HepG2 (cell line): ENCODE data around the gene STK32C. TPM values are rescaled to one million over a fixed set of nuclear protein-coding genes. Genes with fewer than 3 reads are reported as not detected.

Experiments
- CENPT ChIP-seq: sonication (generic); formaldehyde crosslinking; IDR thresholded peaks from 2 replicates; pipeline ENCODE4 v1.8.0; 2022; ENCODE audit warnings: low read depth, mild to moderate bottlenecking, moderate library complexity, missing genetic modification reagents
- E2F1 ChIP-seq: sonication (generic); formaldehyde crosslinking; IDR thresholded peaks from 2 replicates; pipeline ENCODE4 v1.5.0; 2020; ENCODE audit warnings: missing genetic modification reagents
- HMGXB4 ChIP-seq, 2 experiments: sonication (generic) in 1 of 2; formaldehyde crosslinking in 1 of 2; IDR thresholded peaks; 2 replicates each; pipeline versions ENCODE4 v1.4.0 to v1.6.1; 2018 to 2020; ENCODE audit warnings: missing genetic modification reagents in 2 of 2, borderline replicate concordance in 1 of 2, low read depth in 1 of 2, mild to moderate bottlenecking in 1 of 2, missing biosample characterization in 1 of 2
- IRF2 ChIP-seq: IDR thresholded peaks from 2 replicates; pipeline ENCODE4 v1.6.1; 2018; ENCODE audit warnings: missing genetic modification reagents, missing compliant biosample characterization
- JUN ChIP-seq: sonication (generic); formaldehyde crosslinking; IDR thresholded peaks from 2 replicates; pipeline ENCODE4 v1.4.0; 2020; ENCODE audit warnings: mild to moderate bottlenecking, missing genetic modification reagents
- KAT8 ChIP-seq: IDR thresholded peaks from 2 replicates; pipeline ENCODE4 v1.6.1; 2016; ENCODE audit warnings: missing genetic modification reagents, missing compliant biosample characterization
- KLF13 ChIP-seq: sonication (generic); formaldehyde crosslinking; IDR thresholded peaks from 2 replicates; pipeline ENCODE4 v1.4.0; 2020; ENCODE audit warnings: mild to moderate bottlenecking, missing genetic modification reagents
- MAFG ChIP-seq: sonication (generic); formaldehyde crosslinking; IDR thresholded peaks from 2 replicates; pipeline ENCODE4 v1.5.1; 2020; ENCODE audit warnings: mild to moderate bottlenecking, missing genetic modification reagents
- MLXIP ChIP-seq: sonication (generic); formaldehyde crosslinking; IDR thresholded peaks from 2 replicates; pipeline ENCODE4 v1.9.0; 2021; ENCODE audit warnings: missing genetic modification reagents, borderline replicate concordance
- PHF21A ChIP-seq: sonication (generic); formaldehyde crosslinking; IDR thresholded peaks from 2 replicates; pipeline ENCODE4 v1.5.0; 2020; ENCODE audit warnings: mild to moderate bottlenecking, missing genetic modification reagents
- PLSCR1 ChIP-seq: sonication (generic); formaldehyde crosslinking; IDR thresholded peaks from 2 replicates; pipeline ENCODE4 v1.5.0; 2020; ENCODE audit warnings: missing genetic modification reagents, mild to moderate bottlenecking, borderline replicate concordance
- PRPF4 ChIP-seq: fragments of 200-400 bp; formaldehyde crosslinking; IDR thresholded peaks from 2 replicates; pipeline ENCODE4 v1.6.1; 2016; ENCODE audit warnings: low read length, low read depth; ENCODE audit not compliant: poor library complexity, severe bottlenecking
- SMAD9 ChIP-seq: sonication (generic); formaldehyde crosslinking; IDR thresholded peaks from 2 replicates; pipeline ENCODE4 v1.5.1; 2020; ENCODE audit warnings: mild to moderate bottlenecking, missing genetic modification reagents
- ZBTB26 ChIP-seq: IDR thresholded peaks from 2 replicates; pipeline ENCODE4 v1.6.1; 2016; ENCODE audit warnings: missing compliant biosample characterization, missing genetic modification reagents, borderline replicate concordance
- ZNF101 ChIP-seq: sonication (generic); formaldehyde crosslinking; IDR thresholded peaks from 2 replicates; pipeline ENCODE4 v1.4.0; 2020; ENCODE audit warnings: mild to moderate bottlenecking, low read depth, missing genetic modification reagents, borderline replicate concordance
- ZNF558 ChIP-seq: sonication (generic); formaldehyde crosslinking; IDR thresholded peaks from 2 replicates; pipeline ENCODE4 v1.9.0; 2022; ENCODE audit warnings: mild to moderate bottlenecking, missing genetic modification reagents, borderline replicate concordance
- ZNF598 ChIP-seq: sonication (generic); formaldehyde crosslinking; IDR thresholded peaks from 2 replicates; pipeline ENCODE4 v1.5.1; 2020; ENCODE audit warnings: mild to moderate bottlenecking, missing genetic modification reagents, borderline replicate concordance
- ZNF614 ChIP-seq: IDR thresholded peaks from 2 replicates; pipeline ENCODE4 v1.6.1; 2018; ENCODE audit warnings: missing biosample characterization, missing genetic modification reagents, inconsistent platforms, borderline replicate concordance
- ZNF766 ChIP-seq: sonication (generic); formaldehyde crosslinking; IDR thresholded peaks from 2 replicates; pipeline ENCODE4 v1.5.0; 2020; ENCODE audit warnings: missing genetic modification reagents, borderline replicate concordance
- ZNF777 ChIP-seq: sonication (generic); formaldehyde crosslinking; IDR thresholded peaks from 2 replicates; pipeline ENCODE4 v1.4.0; 2020; ENCODE audit warnings: missing genetic modification reagents
- ZSCAN30 ChIP-seq: sonication (generic); formaldehyde crosslinking; IDR thresholded peaks from 2 replicates; pipeline ENCODE4 v1.5.0; 2020; ENCODE audit warnings: mild to moderate bottlenecking, missing genetic modification reagents
- ZSCAN9 ChIP-seq: IDR thresholded peaks from 2 replicates; pipeline ENCODE4 v1.6.1; 2016; ENCODE audit warnings: borderline replicate concordance
- polyA plus RNA-seq, 8 experiments: library from polyadenylated mRNA; depleted of rRNA in 3 of 8; stranded (reverse) in 7 of 8; unstranded in 1 of 8; fragments of >200 nt; fragmentation: Illumina TruSeq in 4 of 8; extraction: Trizol in 4 of 8; gene quantifications; 2 replicates each; pipeline versions ENCODE4 v1.2.1 to v1.2.3, GENCODE V29; 2011 to 2016; ENCODE audit warnings: low read depth in 4 of 8, missing spikeins in 1 of 8, mixed read lengths in 1 of 8; ENCODE audit not compliant: insufficient read depth in 1 of 8
- total RNA-seq, 5 experiments: library from RNA; depleted of rRNA; stranded (reverse); fragments of >200 nt; fragmentation: Illumina TruSeq; extraction: Trizol; gene quantifications; 2 replicates each; pipeline ENCODE4 v1.2.3, GENCODE V29; 2016; ENCODE audit warnings: low read depth in 1 of 5

STK32C gene
- total and polyA plus RNA-seq, 2 of the 13 experiments (the other 11 are each of a cell fraction or from before 2014, with no cell fraction given) = 10.9 to 19.4 TPM

GRCh38 chr10:132294561-132295318, 13.0 kb downstream of the STK32C start (continued):
- TF ChIP-seq MLXIP (CRISPR knock-in tag) = no peak
- no peak for TF ChIP-seq ZNF777
- no peak for TF ChIP-seq IRF2 (CRISPR knock-in tag)
- TF ChIP-seq ZNF598 (CRISPR knock-in tag) = no peak
- 0 out of 2 replicates have a peak, but pooled peaks have one; percentile 44 for TF ChIP-seq ZBTB26
- no peak for TF ChIP-seq E2F1 (CRISPR knock-in tag)
- TF ChIP-seq CENPT (CRISPR knock-in tag) = no peak
- no peak for TF ChIP-seq PRPF4
- TF ChIP-seq HMGXB4 (CRISPR knock-in tag; IDR thresholded peaks at IDR 0.05; ENCODE audit: borderline replicate concordance in 1 of 2, low read depth in 1 of 2) = no peak
- no peak for TF ChIP-seq MAFG (CRISPR knock-in tag)
- TF ChIP-seq KLF13 (CRISPR knock-in tag) = no peak
- no peak for TF ChIP-seq ZNF614 (CRISPR knock-in tag)
- no peak for TF ChIP-seq ZNF101 (CRISPR knock-in tag)
- TF ChIP-seq KAT8 (CRISPR knock-in tag) = no peak
- TF ChIP-seq JUN (CRISPR knock-in tag) = no peak
- no peak for TF ChIP-seq PLSCR1 (CRISPR knock-in tag)
- TF ChIP-seq ZSCAN9 (CRISPR knock-in tag) = peak; percentile 45; the same call in 1 of the 2 replicates
- TF ChIP-seq PHF21A (CRISPR knock-in tag) = no peak
- TF ChIP-seq ZNF766 (CRISPR knock-in tag) = no peak
- no peak for TF ChIP-seq SMAD9 (CRISPR knock-in tag)
- no peak for TF ChIP-seq ZNF558 (CRISPR knock-in tag)
- no peak for TF ChIP-seq ZSCAN30 (CRISPR knock-in tag)
